Kidney glomerular epithelial cell (primary cell): Measurements from ENCODE around the gene MUC16.

Experiments used
- DNase-seq: peaks from one replicate; lab custom pipeline; 2025; lab: John Stamatoyannopoulos, UW

MUC16 gene

DNA sequence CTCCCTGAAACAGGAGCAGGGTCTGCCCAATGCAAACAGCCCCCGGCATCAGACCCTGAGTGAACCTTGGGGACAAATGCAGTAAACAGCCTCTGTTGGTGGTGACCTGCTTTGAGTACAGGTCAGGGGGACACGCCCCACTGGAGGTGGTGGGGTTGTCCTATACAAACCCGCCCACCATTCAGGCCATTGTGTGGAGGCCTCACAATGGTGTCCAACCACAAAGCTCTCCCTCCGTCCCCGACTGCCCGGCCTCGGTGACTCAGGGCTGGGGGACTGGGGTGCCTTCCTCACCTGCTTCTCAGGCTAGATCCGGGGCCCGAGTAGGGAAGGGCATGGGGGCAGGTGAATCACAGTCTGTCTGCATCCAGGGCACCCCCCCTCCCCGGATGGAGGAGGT is 1.5 kb downstream of the MUC16 start:
- DNase-seq: no peak

DNA sequence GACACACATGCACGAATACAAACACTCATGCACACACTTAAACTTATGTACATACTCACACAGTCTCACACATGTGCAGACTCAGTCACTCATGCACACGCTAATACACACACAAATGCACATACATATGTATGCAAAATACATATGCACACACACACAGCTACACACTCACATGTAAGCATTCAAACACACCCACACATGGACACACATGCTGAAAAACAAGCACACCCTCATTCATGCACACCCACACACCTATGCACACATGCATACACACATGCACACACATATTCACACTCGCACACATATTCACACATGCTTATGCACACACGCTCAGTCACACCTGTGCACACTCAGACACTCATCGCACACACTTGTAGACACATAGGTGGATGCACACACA is 9.3 kb downstream of the MUC16 start:
- DNase-seq: no peak

DNA sequence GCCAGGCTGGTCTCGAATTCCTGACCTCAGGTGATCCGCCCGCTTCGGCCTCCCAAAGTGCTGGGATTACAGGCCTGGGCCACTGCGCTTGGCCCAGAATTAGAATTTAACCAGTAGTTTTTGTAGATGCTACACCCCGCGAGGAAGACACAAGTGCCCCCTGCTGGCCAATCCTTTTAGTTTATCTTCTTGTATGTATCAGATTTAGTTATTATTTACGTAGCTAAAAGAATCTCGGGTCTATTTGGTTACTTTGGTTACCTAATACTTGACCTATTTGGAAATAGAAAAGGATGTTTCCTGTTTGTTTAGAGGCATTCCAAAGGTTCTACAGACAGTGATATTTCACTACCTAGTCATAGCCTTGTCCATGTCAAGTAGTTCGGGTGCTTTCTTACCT is 22.0 kb downstream of the MUC16 start:
- no peak for DNase-seq

- no peak for DNase-seq
These were observed 23.9 kb downstream of the MUC16 start for GRCh38 chr19:8986296-8986695.

- DNase-seq: no peak
These were observed 36.6 kb downstream of the MUC16 start for GRCh38 chr19:8973501-8974091.

DNA sequence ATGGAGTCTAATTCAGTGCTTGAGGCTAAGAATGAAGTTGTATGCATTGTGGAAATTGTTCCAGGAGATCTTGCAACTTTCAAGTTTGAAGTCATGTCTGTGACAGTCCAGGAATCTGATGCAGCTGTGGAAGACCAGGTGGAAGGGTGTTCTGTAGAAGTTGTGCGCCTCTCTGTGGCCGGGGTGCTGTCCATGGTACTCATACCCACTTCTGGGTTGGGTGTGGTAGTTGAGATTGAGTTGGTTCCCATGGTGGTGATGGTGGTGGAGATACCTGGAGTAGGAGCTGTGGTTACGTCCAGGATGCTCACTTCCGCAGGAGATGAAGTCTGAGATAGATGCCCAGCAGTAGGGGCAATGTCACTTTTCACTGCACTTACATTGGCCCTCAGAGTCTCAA is 44.3 kb downstream of the MUC16 start:
- DNase-seq: no peak
